Left lung (tissue), 10 donors: Measurements from ENCODE around the gene TFE3. TPM values are rescaled to one million over a fixed set of nuclear protein-coding genes. Genes with fewer than 3 reads are reported as not detected.
A peak's percentile ranks its signal among the peaks of the same experiment; 100 is the strongest.

ENCODE experiments used
- ATAC-seq: fragments of 200-7000 bp; cut with Tn5 transposase; one replicate; pipeline ENCODE4 v1.9.1; 2020; ENCODE audit warnings: moderate library complexity
- DNase-seq, 4 donors: peaks; one replicate each; pipeline ENCODE4 v3.0.0-alpha.2; 2013 to 2020
- H3K27ac ChIP-seq, 2 donors: fragments of 200-600 bp; sonication (generic) in 1 of 2; one replicate each; pipeline versions ENCODE4 v1.5.0 to v1.8.0; 2020 to 2021
- H3K27me3 ChIP-seq, 2 donors: fragments of 200-600 bp; sonication (generic) in 1 of 2; one replicate each; pipeline versions ENCODE4 v1.5.0 to v1.8.0; 2020 to 2021
- H3K36me3 ChIP-seq, 2 donors: fragments of 200-600 bp; sonication (generic) in 1 of 2; one replicate each; pipeline versions ENCODE4 v1.5.0 to v1.8.0; 2020 to 2021
- H3K4me1 ChIP-seq, 2 donors: fragments of 200-600 bp; one replicate each; pipeline ENCODE4 v1.8.0; 2021
- H3K4me3 ChIP-seq, 2 donors: fragments of 200-600 bp; sonication (generic) in 1 of 2; one replicate each; pipeline versions ENCODE4 v1.5.0 to v1.8.0; 2020 to 2021; ENCODE audit warnings: mild to moderate bottlenecking in 1 of 2
- H3K9me3 ChIP-seq, 2 donors: fragments of 200-600 bp; sonication (generic) in 1 of 2; one replicate each; pipeline versions ENCODE4 v1.5.0 to v1.8.0; 2020 to 2021
- intact Hi-C, 2 donors: fragments of 100-400 bp; cut with DNase I; formaldehyde crosslinking; loops; one replicate each; pipeline versions ENCODE4 v1.11.2 to v1.14.2; 2022
- polyA plus RNA-seq, 6 donors: library from polyadenylated mRNA; unstranded; fragments of 120-200 nt; gene quantifications; one replicate each; pipeline ENCODE4 v1.2.1, GENCODE V29; 2013; ENCODE audit not compliant: insufficient read length in 6 of 6
- total RNA-seq, 2 donors: library from RNA; stranded (reverse); fragmentation: NEBNext Ultra II Directional; extraction: Animal tissue kit (Norgen Biotek cat#: 25700); gene quantifications; one replicate each; pipeline ENCODE4 v1.2.1, GENCODE V29; 2021
- TF ChIP-seq, protein P1 (sequence below), 2 donors: fragments of 200-600 bp; sonication (generic) in 1 of 2; IDR thresholded peaks; one replicate each; pipeline versions ENCODE4 v1.5.0 to v1.8.0; 2021; ENCODE audit warnings: antibody characterized with exemption in 2 of 2
- donor health status: DM: no; HTN: yes; CAD: no.
- donor health status: DM: no; HTN: no; CAD: no.

The TFE3 gene
- total and polyA plus RNA-seq, 8 donors, result 36.2 to 63.5 (median 42.9) TPM

- TF ChIP-seq, protein P1, sequence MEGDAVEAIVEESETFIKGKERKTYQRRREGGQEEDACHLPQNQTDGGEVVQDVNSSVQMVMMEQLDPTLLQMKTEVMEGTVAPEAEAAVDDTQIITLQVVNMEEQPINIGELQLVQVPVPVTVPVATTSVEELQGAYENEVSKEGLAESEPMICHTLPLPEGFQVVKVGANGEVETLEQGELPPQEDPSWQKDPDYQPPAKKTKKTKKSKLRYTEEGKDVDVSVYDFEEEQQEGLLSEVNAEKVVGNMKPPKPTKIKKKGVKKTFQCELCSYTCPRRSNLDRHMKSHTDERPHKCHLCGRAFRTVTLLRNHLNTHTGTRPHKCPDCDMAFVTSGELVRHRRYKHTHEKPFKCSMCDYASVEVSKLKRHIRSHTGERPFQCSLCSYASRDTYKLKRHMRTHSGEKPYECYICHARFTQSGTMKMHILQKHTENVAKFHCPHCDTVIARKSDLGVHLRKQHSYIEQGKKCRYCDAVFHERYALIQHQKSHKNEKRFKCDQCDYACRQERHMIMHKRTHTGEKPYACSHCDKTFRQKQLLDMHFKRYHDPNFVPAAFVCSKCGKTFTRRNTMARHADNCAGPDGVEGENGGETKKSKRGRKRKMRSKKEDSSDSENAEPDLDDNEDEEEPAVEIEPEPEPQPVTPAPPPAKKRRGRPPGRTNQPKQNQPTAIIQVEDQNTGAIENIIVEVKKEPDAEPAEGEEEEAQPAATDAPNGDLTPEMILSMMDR (IDR thresholded peaks at IDR 0.05), result no peak
- intact Hi-C loops, result no loop called here
- Histone ChIP-seq H3K36me3 (peaks cover 0 to 25% of the 10 kb centered on the region in 2 donors), H3K4me3 (peak overlapping the region; percentile 57 to 70), H3K27me3 (no peaks in the 10 kb centered on the region), H3K27ac (peak overlapping the region; percentile 93 to 96), H3K9me3 (no peaks in the 10 kb centered on the region), H3K4me1 (peaks cover 11 to 25% of the 10 kb centered on the region in 2 donors)
- DNase-seq (no peak), ATAC-seq (no peak)
Measured at GRCh38 chrX:49041744-49042580, 1.2 kb downstream of the TFE3 start.

DNA sequence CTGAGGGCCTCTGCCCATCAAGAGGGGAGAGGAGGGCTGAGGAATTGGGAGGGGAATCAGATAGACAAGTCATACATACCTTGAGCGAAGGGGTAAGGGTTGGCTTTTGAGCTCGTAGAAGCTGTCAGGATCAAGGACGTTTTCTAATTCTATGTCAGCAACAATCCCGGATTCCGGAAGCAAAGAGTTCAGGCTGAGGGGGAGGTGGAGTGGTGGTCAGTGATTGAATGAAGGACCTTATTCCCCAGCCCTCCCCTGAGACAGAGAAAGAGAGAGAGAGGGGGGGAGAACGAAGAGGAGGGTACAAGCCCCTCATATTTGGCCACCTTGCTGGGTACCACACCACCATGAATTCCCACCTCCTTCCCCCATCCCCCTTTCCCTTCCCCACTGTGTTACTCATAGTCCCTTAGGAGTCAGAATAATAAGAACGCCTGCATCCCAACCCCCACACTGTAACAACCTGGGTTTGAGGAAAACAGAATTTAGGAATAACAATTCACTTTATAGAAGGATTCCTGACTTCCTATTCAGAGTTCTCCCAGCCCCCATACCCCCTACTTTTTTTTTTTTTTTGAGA is 2.7 kb downstream of the TFE3 start:
- Histone ChIP-seq H3K4me3 (peak overlapping the region in 1 of 2 donors; percentile 70), H3K36me3 (peaks cover 0 to 40% of the 10 kb centered on the region in 2 donors)
- TF ChIP-seq, protein P1 (IDR thresholded peaks at IDR 0.05), result no peak

GRCh38 chrX:49039598-49040375 is 3.4 kb downstream of the TFE3 start:
- no peaks in the 10 kb centered on the region for H3K27me3 ChIP-seq
- TF ChIP-seq, protein P1 (IDR thresholded peaks at IDR 0.05), result no peak
- peak overlapping the region; percentile 69 to 96 for H3K27ac ChIP-seq
- peaks cover 11 to 25% of the 10 kb centered on the region in 2 donors for H3K4me1 ChIP-seq
- DNase-seq (peak in 3 of 4 donors; percentile 80 to 92 (median 86)), ATAC-seq (peak; percentile 44)
- intact Hi-C loops, result no loop called here
- H3K4me3 ChIP-seq, result peak overlapping the region in 1 of 2 donors; percentile 70
- H3K9me3 ChIP-seq, result no peaks in the 10 kb centered on the region
- peaks cover 0 to 44% of the 10 kb centered on the region in 2 donors for H3K36me3 ChIP-seq

More for the DNA sequence above, 2.7 kb downstream of the TFE3 start:
- intact Hi-C loops, result no loop called here
- Histone ChIP-seq H3K4me1 (peaks cover 11 to 25% of the 10 kb centered on the region in 2 donors), H3K27me3 (no peaks in the 10 kb centered on the region), H3K27ac (peak overlapping the region; percentile 69 to 96), H3K9me3 (no peaks in the 10 kb centered on the region)
- DNase-seq (no peak), ATAC-seq (no peak)

- no peak for DNase-seq
- no peak for ATAC-seq
- Histone ChIP-seq H3K4me1 (peaks cover 11 to 37% of the 10 kb centered on the region in 2 donors), H3K4me3 (no peak overlapping the region), H3K27me3 (no peaks in the 10 kb centered on the region), H3K9me3 (no peaks in the 10 kb centered on the region), H3K27ac (no peak overlapping the region), H3K36me3 (peaks cover 0 to 62% of the 10 kb centered on the region in 2 donors)
- intact Hi-C loops, result no loop called here
- TF ChIP-seq, protein P1 (IDR thresholded peaks at IDR 0.05), result no peak
Measured at GRCh38 chrX:49037883-49038475, 5.2 kb downstream of the TFE3 start.
